ENCODE measurements around the gene STAM.
A peak's percentile ranks its signal among the peaks of the same experiment; 100 is the strongest.
"Not testable (repeated sequence)": the region's sequence is repeated elsewhere in the genome, so short reads cannot be mapped to it uniquely, and the experiment has no call there.

STAM gene

DNA sequence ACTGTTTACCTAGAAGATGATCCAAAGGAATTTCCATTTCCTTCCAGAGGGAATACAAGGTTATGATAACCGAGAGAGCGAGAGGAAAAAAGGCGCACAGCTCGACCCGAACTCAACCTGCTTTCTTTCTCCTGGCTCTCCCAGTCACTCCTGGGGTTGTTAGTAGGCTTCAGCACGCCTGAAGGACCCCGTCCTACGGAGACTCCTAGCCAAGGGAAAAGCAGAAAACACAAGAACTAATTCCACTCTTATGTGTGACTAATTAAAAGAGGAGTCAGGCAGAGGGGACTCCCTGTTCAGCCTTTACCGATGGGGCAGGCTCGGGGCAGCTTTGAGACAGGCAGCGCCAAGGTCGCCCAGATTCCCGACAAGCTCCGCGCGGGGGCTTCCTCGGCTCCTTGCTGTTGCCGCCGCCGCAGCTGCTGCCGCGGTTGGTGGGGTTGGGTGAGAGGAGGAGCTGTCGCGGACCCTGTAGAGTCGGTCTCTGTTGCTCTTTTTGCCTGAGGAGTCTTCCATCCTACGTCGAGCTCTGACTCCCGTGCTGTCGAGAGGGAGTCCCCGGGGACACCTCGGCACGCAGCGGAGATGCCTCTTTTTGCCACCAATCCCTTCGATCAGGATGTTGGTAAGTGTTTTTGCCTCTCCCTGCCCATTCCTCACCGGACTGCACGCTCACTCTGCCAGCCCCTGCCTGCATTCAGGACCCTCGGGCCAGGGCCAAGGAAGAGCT lies at the start of gene STAM:
TSS of gene STAM (plus strand) at position 397 of the 730 bp plus-strand sequence. CDS start at position 586, 189 bp downstream.
- peak; percentile 67 for DNase-seq

DNA sequence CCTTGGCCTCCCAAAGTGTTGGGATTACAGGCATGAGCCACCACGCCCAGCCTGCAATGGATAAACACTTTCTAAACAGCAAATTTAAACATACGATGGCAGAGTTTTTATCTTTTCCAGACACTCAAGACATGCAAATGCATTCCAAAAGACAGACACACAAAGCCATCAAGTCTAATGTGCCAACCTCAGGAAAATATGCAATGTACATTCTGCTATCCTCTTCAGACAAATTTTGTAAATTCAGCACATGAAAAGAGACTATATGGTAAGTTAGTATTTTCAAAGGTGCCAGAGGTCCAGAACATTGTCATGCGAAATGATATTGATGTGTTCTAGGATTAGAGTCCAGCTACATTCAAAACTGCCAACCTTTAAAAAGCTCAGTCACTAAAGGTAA lies 46.6 kb upstream of the STAM start:
- DNase-seq, result no peak

DNA sequence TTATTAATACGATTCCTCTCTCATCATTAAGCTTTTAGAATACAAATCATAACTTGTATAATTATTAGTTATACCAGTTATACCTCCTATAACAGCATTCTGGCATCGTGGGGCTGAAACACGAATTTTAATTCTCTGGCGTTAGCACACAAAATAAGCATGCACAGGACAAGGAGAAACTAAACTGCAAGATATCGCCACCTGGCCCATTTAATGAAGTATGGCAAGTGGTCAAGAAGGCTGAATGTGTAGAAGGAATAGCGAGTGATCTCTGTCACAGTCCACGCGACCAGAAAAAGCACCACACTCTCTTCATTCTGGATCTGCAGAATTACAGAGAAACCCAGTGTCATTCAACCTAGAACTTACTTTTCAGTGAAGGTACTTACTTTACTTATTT lies 44.9 kb upstream of the STAM start:
- DNase-seq, result no peak

DNA sequence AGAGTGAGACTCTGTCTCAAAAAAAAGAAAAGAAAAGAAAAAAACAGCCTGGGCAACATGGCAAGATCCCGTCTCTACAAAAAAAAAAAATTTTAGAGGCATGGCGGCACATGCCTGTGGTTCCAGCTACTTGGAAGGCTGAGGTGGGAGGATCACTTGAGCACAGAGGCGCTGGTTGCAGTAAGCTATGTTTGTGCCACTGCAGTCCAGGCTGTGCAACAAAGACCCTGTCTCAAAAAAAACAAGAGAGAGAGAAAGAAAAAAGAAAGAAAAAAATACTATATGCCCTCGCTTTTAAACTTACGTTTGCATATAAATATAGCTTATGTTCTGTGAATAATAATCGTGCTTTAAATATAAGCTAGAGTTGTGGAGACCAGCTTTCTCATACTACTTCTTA lies 38.0 kb upstream of the STAM start:
- DNase-seq, result no peak

GRCh38 chr10:17606547-17607040 lies 37.4 kb upstream of the STAM start:
- no peak for DNase-seq

- no peak for DNase-seq
Measured at GRCh38 chr10:17607060-17607459, 36.9 kb upstream of the STAM start.

- peak; percentile 8 for DNase-seq
Measured at GRCh38 chr10:17607603-17608332, 36.2 kb upstream of the STAM start.

DNA sequence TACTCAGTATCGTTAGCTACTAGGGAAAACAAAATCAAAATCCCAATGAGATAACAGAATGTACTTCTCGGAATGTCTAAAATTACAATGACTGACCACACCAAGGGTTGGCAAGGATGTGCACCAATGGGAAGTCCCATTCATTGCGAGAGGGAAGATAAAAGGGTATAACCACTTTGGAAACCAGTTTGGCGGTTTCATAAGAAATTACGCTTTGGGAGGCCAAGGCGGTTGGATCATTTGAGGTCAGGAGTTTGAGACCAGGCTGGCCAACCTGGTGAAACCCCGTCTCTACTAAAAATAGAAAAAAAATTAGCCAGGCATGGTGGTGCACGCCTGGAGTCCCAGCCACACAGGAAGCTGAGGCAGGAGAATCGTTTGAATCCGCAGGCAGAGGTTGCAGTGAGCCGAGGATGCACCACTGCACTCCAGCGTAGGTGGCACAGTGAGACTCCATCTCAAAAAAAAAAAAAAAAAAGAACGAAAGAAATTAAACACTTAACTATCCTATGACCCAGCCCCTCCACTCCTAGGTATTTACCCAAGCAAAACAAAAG lies 34.4 kb upstream of the STAM start:
- DNase-seq, result no peak

DNA sequence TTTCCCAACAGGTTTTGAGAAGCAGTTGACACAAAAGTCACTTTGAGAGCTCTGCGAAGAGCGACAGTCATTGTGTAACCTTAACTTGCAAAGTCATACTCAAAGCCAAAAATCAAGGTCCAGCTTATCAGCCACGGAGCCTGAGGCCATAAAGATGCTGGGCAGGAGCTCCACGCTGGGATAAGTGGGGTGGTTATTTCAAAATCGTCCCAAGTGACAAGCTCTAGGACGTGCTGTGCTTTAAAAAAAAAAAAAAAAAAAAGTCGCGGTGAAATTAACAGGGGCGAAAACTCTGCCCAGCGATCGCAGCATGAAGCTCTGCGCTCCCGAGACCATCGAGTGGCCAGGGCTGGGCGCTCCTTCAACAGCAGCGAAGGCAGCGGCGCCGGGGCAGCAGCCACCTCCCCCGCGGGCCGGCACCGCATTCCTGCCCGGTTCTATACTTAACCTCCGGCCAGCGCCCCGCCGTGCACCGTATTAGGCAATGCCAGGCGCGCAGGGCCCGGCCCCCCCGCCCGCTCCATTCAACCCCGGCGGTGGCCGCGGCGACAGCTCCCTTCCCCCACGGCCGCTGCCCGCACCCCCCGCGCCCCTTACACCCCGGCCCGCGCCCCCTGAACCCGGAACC lies 27.4 kb upstream of the STAM start:
- DNase-seq, result no peak

- DNase-seq, result no peak
Measured at GRCh38 chr10:17617031-17617911, 26.7 kb upstream of the STAM start, which contains the start of gene HACD1. Gene HACD1 (minus strand): TSS chr10:17617374. CDS start chr10:17617339, 35 bp downstream.

DNA sequence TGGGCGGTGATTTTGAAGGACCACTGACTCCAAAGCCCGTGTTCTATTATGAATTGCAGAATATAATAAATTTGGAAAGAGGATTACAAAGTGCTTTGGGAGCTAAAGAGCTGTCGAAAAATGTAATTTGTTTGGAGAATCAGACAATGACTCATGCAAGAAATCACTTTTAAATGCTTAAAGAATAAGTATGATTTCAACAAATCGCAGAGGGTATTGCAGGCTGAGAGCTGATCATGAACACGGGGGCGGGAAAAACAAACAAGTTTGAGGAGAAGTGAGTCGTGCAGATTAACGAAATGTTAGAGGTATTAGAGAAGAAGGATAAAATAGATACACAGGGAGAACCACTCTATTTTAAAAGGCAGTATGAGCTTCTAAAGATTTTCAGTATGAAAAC lies 21.9 kb upstream of the STAM start:
- DNase-seq, result no peak

DNA sequence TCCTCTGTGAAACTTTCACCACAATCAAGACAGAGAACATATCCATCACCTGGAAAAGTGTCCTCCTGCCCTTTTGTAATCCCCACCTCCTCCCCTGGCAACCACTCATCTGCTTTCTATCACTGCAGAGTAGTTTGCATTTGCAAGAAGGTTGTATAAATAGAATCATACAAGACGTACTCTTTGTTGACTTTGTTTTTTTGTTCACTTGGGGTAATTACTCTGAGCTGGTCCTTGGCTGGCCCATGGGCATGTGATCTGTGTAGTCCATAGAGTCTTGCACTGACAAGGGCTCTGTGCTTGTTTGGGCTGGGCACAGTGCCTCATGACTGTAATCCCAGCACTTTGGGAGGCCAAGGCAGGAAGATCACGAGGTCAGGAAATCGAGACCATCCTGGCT lies 19.0 kb upstream of the STAM start:
- no peak for DNase-seq

- no peak for DNase-seq
Measured at GRCh38 chr10:17626656-17627055, 17.3 kb upstream of the STAM start.

- not testable (repeated sequence) for DNase-seq
Measured at GRCh38 chr10:17632590-17632989, 11.4 kb upstream of the STAM start.

GRCh38 chr10:17633353-17633752 lies 10.6 kb upstream of the STAM start:
- no peak for DNase-seq

DNA sequence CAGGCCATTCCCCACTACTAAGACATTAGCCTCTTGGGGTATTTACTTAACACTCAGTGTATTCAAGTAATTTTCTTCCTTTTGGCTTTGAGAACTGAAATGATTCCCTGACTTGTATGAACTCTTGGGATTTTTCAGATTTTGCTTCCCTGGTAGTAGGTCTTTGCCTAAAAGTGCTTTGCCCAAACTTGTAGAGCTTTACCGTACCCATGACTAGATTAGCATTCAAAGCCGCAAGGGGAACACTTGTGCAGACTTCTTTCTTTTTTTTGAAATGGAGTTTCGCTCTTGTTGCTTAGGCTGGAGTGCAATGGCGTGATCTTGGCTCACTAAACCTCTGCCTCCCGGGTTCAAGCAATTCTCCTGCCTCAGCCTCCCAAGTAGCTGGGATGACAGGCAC lies 6.1 kb upstream of the STAM start:
- DNase-seq, result no peak

- DNase-seq, result no peak
Measured at GRCh38 chr10:17640331-17640816, 3.6 kb upstream of the STAM start.

- DNase-seq, result peak; percentile 47
Measured at GRCh38 chr10:17643339-17643754, 604 bp upstream of the STAM start.

GRCh38 chr10:17644485-17644943 lies 563 bp downstream of the STAM start:
- DNase-seq, result no peak

GRCh38 chr10:17645621-17646345 lies 1.8 kb downstream of the STAM start:
- no peak for DNase-seq

- DNase-seq, result no peak
Measured at GRCh38 chr10:17647326-17647725, 3.4 kb downstream of the STAM start.

Data from NCI-H2029 (cell line).